ENCODE data around the gene RNU7-1.

DNA sequence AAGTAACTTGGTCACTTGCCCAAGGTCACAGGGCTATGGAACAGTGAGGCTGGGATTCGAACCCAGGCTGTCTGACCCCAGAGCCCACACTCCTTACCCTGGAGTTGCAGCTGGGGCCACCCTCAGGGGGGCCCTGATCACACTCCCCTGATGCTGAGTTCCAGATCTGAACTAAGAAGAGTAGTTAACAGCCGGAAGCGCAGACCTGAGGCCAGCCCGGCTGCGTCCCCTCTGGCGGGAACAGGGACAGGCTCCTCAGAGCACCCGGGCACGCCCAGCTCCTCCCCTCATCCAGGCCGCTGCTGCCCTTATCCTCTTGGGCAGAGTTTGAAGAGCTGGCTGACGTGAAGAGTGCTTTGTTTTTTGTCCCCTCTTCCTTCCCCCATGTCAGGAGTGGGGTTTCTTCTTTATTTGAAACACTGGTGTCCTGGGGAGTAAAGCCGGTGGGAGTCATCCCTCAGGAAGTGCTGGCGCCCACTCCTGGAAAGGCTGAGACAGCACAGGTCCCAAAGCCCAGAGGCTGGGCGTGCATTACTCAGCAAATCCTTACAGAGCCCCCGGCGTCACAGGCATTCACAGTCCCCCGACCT lies 18.2 kb downstream of the RNU7-1 start:
- 0 out of 2 replicates have a peak, but pooled peaks have one; percentile 24 for TF ChIP-seq MXI1 (IDR thresholded peaks at IDR 0.05; ENCODE audit: borderline replicate concordance, low read depth, low read length)
- TF ChIP-seq, protein P1, sequence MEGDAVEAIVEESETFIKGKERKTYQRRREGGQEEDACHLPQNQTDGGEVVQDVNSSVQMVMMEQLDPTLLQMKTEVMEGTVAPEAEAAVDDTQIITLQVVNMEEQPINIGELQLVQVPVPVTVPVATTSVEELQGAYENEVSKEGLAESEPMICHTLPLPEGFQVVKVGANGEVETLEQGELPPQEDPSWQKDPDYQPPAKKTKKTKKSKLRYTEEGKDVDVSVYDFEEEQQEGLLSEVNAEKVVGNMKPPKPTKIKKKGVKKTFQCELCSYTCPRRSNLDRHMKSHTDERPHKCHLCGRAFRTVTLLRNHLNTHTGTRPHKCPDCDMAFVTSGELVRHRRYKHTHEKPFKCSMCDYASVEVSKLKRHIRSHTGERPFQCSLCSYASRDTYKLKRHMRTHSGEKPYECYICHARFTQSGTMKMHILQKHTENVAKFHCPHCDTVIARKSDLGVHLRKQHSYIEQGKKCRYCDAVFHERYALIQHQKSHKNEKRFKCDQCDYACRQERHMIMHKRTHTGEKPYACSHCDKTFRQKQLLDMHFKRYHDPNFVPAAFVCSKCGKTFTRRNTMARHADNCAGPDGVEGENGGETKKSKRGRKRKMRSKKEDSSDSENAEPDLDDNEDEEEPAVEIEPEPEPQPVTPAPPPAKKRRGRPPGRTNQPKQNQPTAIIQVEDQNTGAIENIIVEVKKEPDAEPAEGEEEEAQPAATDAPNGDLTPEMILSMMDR (conservative IDR thresholded peaks at IDR 0.05; ENCODE audit: low read depth, low read length) = peak; percentile 64
- no peak for TF ChIP-seq RFX5 (IDR thresholded peaks at IDR 0.05; ENCODE audit: low read depth, low read length)
- no peak for TF ChIP-seq POLR2A (IDR thresholded peaks at IDR 0.05; ENCODE audit: low read depth, low read length)
- TF ChIP-seq, protein P2, sequence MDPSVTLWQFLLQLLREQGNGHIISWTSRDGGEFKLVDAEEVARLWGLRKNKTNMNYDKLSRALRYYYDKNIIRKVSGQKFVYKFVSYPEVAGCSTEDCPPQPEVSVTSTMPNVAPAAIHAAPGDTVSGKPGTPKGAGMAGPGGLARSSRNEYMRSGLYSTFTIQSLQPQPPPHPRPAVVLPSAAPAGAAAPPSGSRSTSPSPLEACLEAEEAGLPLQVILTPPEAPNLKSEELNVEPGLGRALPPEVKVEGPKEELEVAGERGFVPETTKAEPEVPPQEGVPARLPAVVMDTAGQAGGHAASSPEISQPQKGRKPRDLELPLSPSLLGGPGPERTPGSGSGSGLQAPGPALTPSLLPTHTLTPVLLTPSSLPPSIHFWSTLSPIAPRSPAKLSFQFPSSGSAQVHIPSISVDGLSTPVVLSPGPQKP (IDR thresholded peaks at IDR 0.05; ENCODE audit: borderline replicate concordance, low read depth, low read length) = no peak
- TF ChIP-seq MAZ (IDR thresholded peaks at IDR 0.05; ENCODE audit: borderline replicate concordance, low read depth, low read length) = peak; percentile 49; the same call in 1 of the 2 replicates
- TF ChIP-seq, protein P3, sequence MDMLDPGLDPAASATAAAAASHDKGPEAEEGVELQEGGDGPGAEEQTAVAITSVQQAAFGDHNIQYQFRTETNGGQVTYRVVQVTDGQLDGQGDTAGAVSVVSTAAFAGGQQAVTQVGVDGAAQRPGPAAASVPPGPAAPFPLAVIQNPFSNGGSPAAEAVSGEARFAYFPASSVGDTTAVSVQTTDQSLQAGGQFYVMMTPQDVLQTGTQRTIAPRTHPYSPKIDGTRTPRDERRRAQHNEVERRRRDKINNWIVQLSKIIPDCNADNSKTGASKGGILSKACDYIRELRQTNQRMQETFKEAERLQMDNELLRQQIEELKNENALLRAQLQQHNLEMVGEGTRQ (IDR thresholded peaks at IDR 0.05; ENCODE audit: low read depth, low read length) = no peak
- peak; percentile 44 for TF ChIP-seq RAD21 (IDR thresholded peaks at IDR 0.05; ENCODE audit: low read length)
- peak; percentile 79 for TF ChIP-seq MAFK (IDR thresholded peaks at IDR 0.05; ENCODE audit: low read depth, low read length)
- no peak for TF ChIP-seq FOS (IDR thresholded peaks at IDR 0.05; ENCODE audit: low read depth, low read length)
- peak; percentile 37; the same call in 1 of the 2 replicates for TF ChIP-seq SMC3 (IDR thresholded peaks at IDR 0.05; ENCODE audit: low read depth, low read length)
- TF ChIP-seq CEBPB (IDR thresholded peaks at IDR 0.05; ENCODE audit: low read depth, low read length) = no peak
- no peak for TF ChIP-seq RCOR1 (IDR thresholded peaks at IDR 0.05; ENCODE audit: insufficient replicate concordance, low read length)
- TF ChIP-seq BHLHE40 (IDR thresholded peaks at IDR 0.05; ENCODE audit: low read depth, low read length) = no peak

All from IMR-90 (cell line).